Mesodermal cell (in vitro differentiated cells): Measurements from ENCODE around the gene PTPRS.

Experiments
- H3K27ac ChIP-seq: 2 replicates; pipeline ENCODE4 v1.7.0; 2013; ENCODE audit warnings: mild to moderate bottlenecking, low read depth, low read length, moderate library complexity; ENCODE audit not compliant: severe bottlenecking
- H3K36me3 ChIP-seq: 2 replicates; pipeline ENCODE4 v1.7.1; 2013; ENCODE audit warnings: mild to moderate bottlenecking, low read length, moderate library complexity; ENCODE audit not compliant: control insufficient read depth, insufficient read depth
- H3K4me1 ChIP-seq: one replicate; pipeline ENCODE4 v1.7.1; 2013; ENCODE audit warnings: mild to moderate bottlenecking, low read length; ENCODE audit not compliant: insufficient read depth, control insufficient read depth, poor library complexity, severe bottlenecking
- H3K4me3 ChIP-seq: 2 replicates; pipeline ENCODE4 v1.7.0; 2013; ENCODE audit warnings: low read length, control low read depth, mild to moderate bottlenecking; ENCODE audit not compliant: insufficient read depth, poor library complexity, severe bottlenecking; ENCODE audit errors: extremely low read depth
- H3K9me3 ChIP-seq: 2 replicates; pipeline ENCODE4 v1.7.1; 2013; ENCODE audit warnings: mild to moderate bottlenecking, low read length, moderate library complexity; ENCODE audit not compliant: control insufficient read depth
- WGBS, 2 experiments: methylation state at CpG; one replicate each; pipeline ENCODE4 v1.1.5; 2013; ENCODE audit warnings: missing lambda C conversion rate in 2 of 2; ENCODE audit not compliant: insufficient coverage in 2 of 2; 5-methylcytosine and 5-hydroxymethylcytosine counted together

Gene PTPRS

DNA sequence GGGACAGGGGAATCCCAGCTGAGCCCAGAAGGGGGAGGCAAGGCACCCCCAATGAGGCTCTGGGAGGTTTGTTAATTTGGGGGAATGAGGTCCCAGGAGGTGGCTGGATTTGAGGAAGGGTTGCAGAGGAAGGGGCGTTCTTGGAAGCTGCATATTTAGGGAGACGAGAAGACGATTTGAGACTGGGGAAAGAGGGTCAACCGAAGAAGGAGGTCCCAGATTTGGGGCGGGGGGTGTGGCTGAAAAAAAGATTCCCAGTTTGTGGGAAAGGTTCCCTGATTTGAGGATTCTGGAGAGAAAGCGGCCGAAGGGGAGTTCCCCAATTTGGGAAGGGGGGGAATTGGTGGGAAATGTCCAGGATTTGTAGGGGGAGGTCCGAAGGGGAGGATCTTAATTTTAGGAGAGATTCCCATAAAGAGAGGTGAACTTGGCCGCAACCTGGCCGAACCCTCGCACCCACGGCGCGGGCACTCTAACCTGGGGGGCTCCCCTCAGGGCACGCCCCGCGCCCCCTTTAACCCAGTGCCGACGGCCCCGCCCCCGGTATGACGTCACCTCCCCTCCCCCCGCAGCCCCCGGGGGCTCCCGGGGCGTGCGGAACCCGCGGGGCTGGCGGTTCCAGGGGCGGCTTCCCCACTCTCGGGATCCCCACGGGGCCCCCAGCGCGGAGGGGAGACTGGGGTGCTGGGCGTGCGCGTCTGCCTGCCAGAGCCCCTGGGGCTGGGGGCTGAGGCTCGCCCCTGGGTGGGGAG lies 1.2 kb downstream of the PTPRS start:
- Histone ChIP-seq H3K4me3 (peak overlapping the region; percentile 81), H3K4me1 (peaks cover 16% of the 10 kb centered on the region), H3K36me3 (peaks cover 5% of the 10 kb centered on the region), H3K27ac (peak overlapping the region; percentile 53), H3K9me3 (no peaks in the 10 kb centered on the region)
- 1 to 2% methylated on average over 16 to 21 of the region's 39 CpGs for WGBS, 2 experiments

DNA sequence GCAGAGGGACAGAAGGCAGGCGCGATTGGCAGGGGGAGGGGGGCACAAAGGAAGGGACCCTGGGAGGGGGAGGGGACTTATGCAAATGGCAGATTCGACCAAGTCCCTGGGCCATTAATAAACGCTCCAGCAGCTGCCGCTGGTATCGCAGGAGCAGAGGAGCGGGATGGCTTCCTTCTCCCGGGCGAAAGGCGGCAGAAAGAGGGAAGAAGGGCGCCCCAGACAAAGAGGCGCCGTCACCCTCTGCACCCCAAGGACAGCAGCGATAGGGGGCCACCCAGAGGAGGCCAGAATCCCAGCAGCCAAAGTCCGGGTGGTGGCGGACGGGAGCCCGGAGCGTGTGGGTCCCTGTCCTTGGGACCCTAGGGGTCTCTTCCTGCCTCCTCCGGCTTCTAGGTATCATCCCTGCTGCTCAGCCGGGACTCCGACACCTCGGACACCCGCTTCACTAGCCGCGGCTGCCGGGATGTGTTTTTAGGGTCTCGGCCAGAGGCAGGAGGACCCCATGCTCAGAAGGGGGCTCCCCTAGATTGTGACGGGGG lies 1.9 kb downstream of the PTPRS start:
- Histone ChIP-seq H3K9me3 (no peaks in the 10 kb centered on the region), H3K4me3 (peak overlapping the region; percentile 81), H3K4me1 (peaks cover 16% of the 10 kb centered on the region), H3K36me3 (peaks cover 6% of the 10 kb centered on the region), H3K27ac (peak overlapping the region; percentile 53)
- WGBS, 2 experiments = 4% methylated on average over 21 to 23 of the region's 29 CpGs

DNA sequence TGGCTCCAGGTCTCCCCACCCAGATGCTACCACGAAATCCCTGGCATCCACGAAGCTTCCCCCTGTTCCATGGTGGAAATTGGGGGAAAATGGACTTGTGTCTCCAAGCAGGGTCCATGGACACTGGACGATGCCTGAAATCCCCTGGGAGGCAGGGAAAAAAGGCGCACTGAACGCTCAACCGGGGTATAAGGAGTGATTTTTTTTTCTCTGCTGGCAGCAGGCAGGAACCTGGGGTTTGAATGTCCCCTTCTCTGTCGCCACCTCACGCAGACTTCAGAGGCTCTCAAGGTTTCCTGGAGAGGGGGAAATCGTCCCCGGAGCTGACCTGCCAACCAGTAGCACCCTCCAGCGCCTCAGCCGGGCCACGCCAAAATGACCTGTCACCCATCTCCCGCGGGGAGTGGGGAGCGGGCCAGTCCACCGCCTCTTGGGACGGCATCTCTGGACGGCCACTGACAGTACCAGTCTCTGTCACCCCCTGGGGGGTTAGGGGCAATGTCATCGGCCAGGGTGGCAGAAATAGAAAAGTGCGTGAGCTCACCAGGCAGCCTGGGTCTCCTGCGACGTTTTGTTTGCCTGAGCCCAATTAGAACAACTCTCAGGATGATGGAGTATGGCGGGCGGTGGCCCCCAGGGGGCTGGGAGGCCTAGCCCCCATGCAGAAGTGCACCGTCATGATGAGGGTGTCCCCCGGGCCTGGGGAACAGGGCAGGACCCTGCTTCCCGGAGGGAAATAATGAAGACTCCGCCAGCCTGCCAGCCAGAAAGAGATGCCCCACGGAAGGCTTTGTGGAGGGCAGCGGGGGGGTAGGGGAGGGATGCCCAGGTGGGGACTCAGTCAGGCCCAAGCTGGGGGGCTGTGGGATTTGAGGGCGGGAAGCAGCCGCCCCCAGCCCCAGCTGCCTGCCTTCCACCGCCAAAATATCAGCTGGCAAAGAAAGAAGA lies 2.6 kb downstream of the PTPRS start:
- H3K4me1 ChIP-seq = peaks cover 16% of the 10 kb centered on the region
- H3K27ac ChIP-seq = peak overlapping the region; percentile 41
- 71 to 78% methylated on average over 25 to 28 of the region's 34 CpGs for WGBS, 2 experiments
- no peaks in the 10 kb centered on the region for H3K9me3 ChIP-seq
- H3K4me3 ChIP-seq = peak overlapping the region; percentile 81
- peaks cover 6% of the 10 kb centered on the region for H3K36me3 ChIP-seq

- Histone ChIP-seq H3K4me3 (no peak overlapping the region), H3K4me1 (peaks cover 16% of the 10 kb centered on the region), H3K36me3 (peaks cover 6% of the 10 kb centered on the region), H3K9me3 (no peaks in the 10 kb centered on the region), H3K27ac (no peak overlapping the region)
- 83 to 90% methylated on average over 18 to 23 of the region's 24 CpGs for WGBS, 2 experiments
Measured at GRCh38 chr19:5337126-5337525, 3.5 kb downstream of the PTPRS start.

- Histone ChIP-seq H3K27ac (no peak overlapping the region), H3K4me1 (peaks cover 16% of the 10 kb centered on the region), H3K9me3 (no peaks in the 10 kb centered on the region), H3K4me3 (no peak overlapping the region), H3K36me3 (peaks cover 6% of the 10 kb centered on the region)
- WGBS, 2 experiments = 55 to 64% methylated on average over 7 of the region's 21 CpGs
Measured at GRCh38 chr19:5336195-5336965, 4.2 kb downstream of the PTPRS start.

DNA sequence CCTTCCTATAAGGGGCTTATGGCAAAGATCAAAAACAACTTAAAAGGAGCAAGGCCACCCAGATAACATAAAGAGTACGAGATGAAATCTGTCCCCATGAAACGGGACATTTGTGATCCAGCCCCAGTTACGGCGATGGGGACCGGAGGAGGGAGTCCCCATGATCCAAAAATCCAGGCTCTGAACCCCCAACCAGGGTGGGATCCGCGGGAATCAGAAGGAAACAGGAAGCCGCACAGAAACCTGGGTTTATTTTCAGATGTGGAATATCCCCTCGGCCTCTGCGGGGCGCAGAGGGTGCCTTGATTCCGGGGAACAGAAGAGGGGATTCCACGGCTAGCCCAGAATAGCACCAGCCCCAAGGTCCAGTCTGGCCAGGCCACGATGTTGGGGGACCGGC lies 5.0 kb downstream of the PTPRS start:
- H3K4me1 ChIP-seq = peaks cover 16% of the 10 kb centered on the region
- WGBS, 2 experiments = 90% methylated on average over 12 to 15 of the region's 15 CpGs
- H3K36me3 ChIP-seq = peaks cover 6% of the 10 kb centered on the region
- H3K9me3 ChIP-seq = no peaks in the 10 kb centered on the region
- H3K27ac ChIP-seq = no peak overlapping the region
- H3K4me3 ChIP-seq = no peak overlapping the region

- peaks cover 6% of the 10 kb centered on the region for H3K36me3 ChIP-seq
- peaks cover 16% of the 10 kb centered on the region for H3K4me1 ChIP-seq
- no peaks in the 10 kb centered on the region for H3K9me3 ChIP-seq
- WGBS, 2 experiments = 97 to 98% methylated on average over 24 to 31 of the region's 32 CpGs
- no peak overlapping the region for H3K27ac ChIP-seq
- no peak overlapping the region for H3K4me3 ChIP-seq
Measured at GRCh38 chr19:5334824-5335500, 5.7 kb downstream of the PTPRS start.

DNA sequence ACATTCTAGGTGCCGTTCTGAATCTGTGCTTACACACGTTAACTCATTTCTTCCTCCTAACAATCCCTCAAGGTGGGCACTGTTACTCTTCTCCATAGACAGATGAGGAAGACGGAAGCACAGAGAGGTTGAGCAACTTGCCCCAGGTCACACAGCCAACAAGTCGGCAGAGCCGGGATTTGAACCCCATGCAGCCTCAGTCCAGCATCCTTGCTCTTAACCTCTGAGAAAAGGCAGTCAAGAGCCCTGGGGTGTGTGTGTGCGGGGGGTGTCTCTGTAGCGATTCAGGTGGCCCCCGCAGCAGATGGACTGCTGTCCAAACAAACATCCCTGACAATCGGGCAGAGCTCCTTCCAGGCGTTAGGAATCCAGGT lies 6.3 kb downstream of the PTPRS start:
- H3K36me3 ChIP-seq = peaks cover 6% of the 10 kb centered on the region
- peaks cover 16% of the 10 kb centered on the region for H3K4me1 ChIP-seq
- no peaks in the 10 kb centered on the region for H3K9me3 ChIP-seq
- no peak overlapping the region for H3K4me3 ChIP-seq
- WGBS, 2 experiments = 91 to 98% methylated on average over 8 to 10 of the region's 10 CpGs
- no peak overlapping the region for H3K27ac ChIP-seq

DNA sequence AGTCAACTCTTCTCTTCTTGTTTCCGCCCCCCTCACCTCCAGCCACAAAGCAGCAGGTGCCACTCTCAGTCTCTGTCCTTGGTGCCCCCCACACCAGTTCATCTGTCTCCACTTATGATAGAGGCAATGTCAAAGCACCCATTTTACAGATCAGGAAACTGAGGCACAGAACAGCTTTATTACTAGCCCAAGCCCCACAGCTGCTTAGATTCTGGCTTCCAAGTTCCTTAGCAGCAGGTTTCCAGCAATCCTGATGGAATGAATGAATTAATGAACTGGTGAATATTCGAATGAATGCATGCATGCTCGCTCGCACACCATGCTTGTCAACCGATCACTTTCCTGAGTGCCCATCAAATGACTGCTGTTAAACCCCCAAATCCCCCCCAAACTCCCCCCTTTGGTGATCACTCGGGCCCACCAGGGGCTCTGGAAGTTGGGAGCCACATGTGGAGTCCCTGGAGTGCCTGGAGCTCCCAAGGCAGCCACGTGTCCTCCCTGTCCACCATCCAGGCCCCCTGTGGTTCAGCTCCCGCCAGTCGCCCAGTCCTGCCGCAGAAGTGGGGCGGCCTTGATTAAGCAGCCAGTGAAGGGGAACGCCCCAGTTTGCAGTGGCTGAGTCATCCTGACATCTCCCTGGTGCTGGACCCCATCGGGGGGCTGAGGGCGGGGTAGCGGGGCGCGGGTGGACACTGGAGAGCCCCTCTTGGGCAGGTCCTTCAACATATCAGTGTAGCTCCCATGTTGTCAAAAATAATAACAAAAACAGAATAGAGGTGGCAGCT lies 6.8 kb downstream of the PTPRS start:
- Histone ChIP-seq H3K27ac (no peak overlapping the region), H3K4me1 (peaks cover 12% of the 10 kb centered on the region), H3K36me3 (peaks cover 6% of the 10 kb centered on the region), H3K9me3 (no peaks in the 10 kb centered on the region), H3K4me3 (no peak overlapping the region)
- 97 to 98% methylated on average over 14 to 17 of the region's 17 CpGs for WGBS, 2 experiments
